Measurements from ENCODE around the gene FAM156A.
"Not testable (repeated sequence)": the region's sequence is repeated elsewhere in the genome, so short reads cannot be mapped to it uniquely, and the experiment has no call there.

DNA sequence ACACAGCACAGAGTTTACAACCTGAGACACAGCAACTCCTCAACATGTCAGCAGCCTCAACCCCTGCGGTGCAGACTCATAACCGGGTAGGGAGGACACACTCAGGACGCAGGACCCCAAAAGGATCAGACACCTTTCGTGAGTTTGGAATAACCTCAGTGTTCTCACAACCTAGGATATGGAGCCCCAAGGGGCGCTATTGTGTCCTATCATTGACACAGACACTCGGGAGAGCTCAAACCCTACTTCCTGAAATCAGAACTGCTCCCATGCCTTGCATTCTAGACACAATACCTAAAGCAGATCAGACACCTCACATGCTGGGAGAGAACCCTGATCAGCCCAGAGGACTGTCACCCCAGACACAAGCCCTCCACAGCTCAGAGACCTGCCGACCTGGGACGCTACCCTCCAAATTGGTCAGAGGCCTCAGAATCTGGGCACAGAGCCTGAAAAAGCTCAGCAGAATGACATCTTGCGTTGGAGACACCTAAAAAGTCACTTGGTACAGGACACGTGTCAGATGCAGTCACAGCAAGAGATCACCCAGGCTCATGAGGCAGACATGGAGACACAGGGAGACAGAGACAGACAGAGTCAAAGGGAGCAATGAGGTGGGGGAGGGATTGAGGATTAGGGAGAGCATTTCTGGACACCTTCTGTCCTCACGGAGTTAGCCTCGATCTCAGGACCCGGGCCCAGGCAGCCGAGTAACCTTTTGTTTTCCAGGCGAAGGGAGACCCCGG is 8.8 kb upstream of the FAM156A start:
- TF ChIP-seq, protein P1, sequence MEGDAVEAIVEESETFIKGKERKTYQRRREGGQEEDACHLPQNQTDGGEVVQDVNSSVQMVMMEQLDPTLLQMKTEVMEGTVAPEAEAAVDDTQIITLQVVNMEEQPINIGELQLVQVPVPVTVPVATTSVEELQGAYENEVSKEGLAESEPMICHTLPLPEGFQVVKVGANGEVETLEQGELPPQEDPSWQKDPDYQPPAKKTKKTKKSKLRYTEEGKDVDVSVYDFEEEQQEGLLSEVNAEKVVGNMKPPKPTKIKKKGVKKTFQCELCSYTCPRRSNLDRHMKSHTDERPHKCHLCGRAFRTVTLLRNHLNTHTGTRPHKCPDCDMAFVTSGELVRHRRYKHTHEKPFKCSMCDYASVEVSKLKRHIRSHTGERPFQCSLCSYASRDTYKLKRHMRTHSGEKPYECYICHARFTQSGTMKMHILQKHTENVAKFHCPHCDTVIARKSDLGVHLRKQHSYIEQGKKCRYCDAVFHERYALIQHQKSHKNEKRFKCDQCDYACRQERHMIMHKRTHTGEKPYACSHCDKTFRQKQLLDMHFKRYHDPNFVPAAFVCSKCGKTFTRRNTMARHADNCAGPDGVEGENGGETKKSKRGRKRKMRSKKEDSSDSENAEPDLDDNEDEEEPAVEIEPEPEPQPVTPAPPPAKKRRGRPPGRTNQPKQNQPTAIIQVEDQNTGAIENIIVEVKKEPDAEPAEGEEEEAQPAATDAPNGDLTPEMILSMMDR (IDR thresholded peaks at IDR 0.05; ENCODE audit: poor library complexity, severe bottlenecking), result not testable (repeated sequence)
- not testable (repeated sequence) for TF ChIP-seq SMC3 (conservative IDR thresholded peaks at IDR 0.05; ENCODE audit: poor library complexity); EZH2 (IDR thresholded peaks at IDR 0.05; ENCODE audit: borderline replicate concordance, insufficient read depth, low read length, poor library complexity, severe bottlenecking)
